Vagina (tissue), 2 donors: Measurements from ENCODE around the gene HMX2. TPM values are rescaled to one million over a fixed set of nuclear protein-coding genes. Genes with fewer than 3 reads are reported as not detected.
"Not testable (repeated sequence)": the region's sequence is repeated elsewhere in the genome, so short reads cannot be mapped to it uniquely, and the experiment has no call there.

Source experiments
- DNase-seq, 2 donors: peaks; one replicate each; pipeline ENCODE4 v3.0.0-alpha.2; 2017; ENCODE audit errors: extremely low spot score in 2 of 2
- H3K27ac ChIP-seq: fragments of 200-600 bp; sonication (generic); one replicate; pipeline ENCODE4 v1.5.1; 2019
- H3K27me3 ChIP-seq: fragments of 200-600 bp; sonication (generic); one replicate; pipeline ENCODE4 v1.5.1; 2019
- H3K36me3 ChIP-seq, 2 donors: fragments of 200-600 bp; sonication (generic); one replicate each; pipeline ENCODE4 v1.5.1; 2017 to 2019
- H3K4me1 ChIP-seq: fragments of 200-600 bp; sonication (generic); one replicate; pipeline ENCODE4 v1.5.1; 2019
- H3K4me3 ChIP-seq, 2 donors: fragments of 200-600 bp; sonication (generic); 1 replicate in 1 of 2; 2 replicates in 1 of 2; pipeline ENCODE4 v1.5.1; 2016 to 2019
- H3K9me3 ChIP-seq: fragments of 200-600 bp; sonication (generic); one replicate; pipeline ENCODE4 v1.5.1; 2019
- POLR2A ChIP-seq, 2 donors: fragments of 450-650 bp; IDR thresholded peaks; one replicate each; pipeline ENCODE4 v1.6.1; 2017; ENCODE audit warnings: antibody characterized with exemption in 2 of 2, mild to moderate bottlenecking in 2 of 2, moderate library complexity in 2 of 2
- POLR2AphosphoS5 ChIP-seq, 2 donors: sonication (generic); formaldehyde crosslinking; IDR thresholded peaks; one replicate each; pipeline ENCODE4 v1.9.0; 2017; ENCODE audit warnings: antibody characterized with exemption in 2 of 2, mild to moderate bottlenecking in 2 of 2, low read depth in 1 of 2; ENCODE audit not compliant: insufficient read depth in 1 of 2
- intact Hi-C: fragments of 100-400 bp; cut with DNase I; formaldehyde crosslinking; loops from one replicate; pipeline ENCODE4 v1.15.1; 2023
- total RNA-seq: library from RNA; depleted of rRNA; stranded (reverse); fragments of >200 nt; gene quantifications from one replicate; pipeline ENCODE4 v1.2.3, GENCODE V29; 2016
- TF ChIP-seq, protein P1 (sequence below), 3 experiments: fragments of 450-650 bp in 2 of 3; fragments of 200-600 bp in 1 of 3; sonication (generic) in 1 of 3; IDR thresholded peaks; one replicate each; pipeline ENCODE4 v1.5.1; 2017 to 2019; ENCODE audit warnings: antibody characterized with exemption in 3 of 3, mild to moderate bottlenecking in 2 of 3, moderate library complexity in 2 of 3

HMX2 gene
- total RNA-seq, 1 donor from 2014 or later, result not detected

DNA sequence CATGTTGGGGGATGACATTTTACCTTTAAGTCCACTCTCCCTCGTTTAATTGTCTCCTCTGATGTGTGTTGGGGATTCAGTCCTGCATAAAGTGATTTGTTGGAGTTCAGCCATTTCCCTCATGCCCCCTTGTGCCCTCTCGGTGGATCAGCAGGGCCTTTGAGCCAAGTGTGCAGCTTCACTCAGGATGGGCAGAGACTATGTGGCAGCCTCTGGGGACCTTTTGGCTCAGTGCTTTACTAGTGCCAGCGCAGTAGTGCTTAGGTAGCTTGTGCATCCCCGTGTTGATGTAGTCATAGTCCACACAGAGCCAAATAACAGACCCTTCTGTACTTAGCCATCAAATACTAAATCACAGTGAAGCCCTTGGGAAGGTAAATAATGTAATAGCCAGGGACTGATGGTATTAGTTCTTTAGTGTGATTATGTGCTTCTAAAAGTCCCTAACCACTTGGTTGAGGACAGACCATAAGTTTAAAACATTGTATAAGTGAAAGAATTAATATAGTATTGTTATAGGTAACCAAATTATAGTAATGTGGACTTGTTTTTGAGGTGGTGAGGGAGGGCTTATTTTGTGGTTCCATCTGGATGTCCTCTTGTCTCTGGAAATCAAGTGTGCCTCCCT lies 17.6 kb downstream of the HMX2 start:
- intact Hi-C loops, result no loop called here
- Histone ChIP-seq H3K4me3 (no peak overlapping the region), H3K4me1 (no peaks in the 10 kb centered on the region), H3K27ac (no peak overlapping the region), H3K36me3 (peaks cover 0 to 59% of the 10 kb centered on the region in 2 donors), H3K9me3 (no peaks in the 10 kb centered on the region), H3K27me3 (no peaks in the 10 kb centered on the region)
- TF ChIP-seq, protein P1, sequence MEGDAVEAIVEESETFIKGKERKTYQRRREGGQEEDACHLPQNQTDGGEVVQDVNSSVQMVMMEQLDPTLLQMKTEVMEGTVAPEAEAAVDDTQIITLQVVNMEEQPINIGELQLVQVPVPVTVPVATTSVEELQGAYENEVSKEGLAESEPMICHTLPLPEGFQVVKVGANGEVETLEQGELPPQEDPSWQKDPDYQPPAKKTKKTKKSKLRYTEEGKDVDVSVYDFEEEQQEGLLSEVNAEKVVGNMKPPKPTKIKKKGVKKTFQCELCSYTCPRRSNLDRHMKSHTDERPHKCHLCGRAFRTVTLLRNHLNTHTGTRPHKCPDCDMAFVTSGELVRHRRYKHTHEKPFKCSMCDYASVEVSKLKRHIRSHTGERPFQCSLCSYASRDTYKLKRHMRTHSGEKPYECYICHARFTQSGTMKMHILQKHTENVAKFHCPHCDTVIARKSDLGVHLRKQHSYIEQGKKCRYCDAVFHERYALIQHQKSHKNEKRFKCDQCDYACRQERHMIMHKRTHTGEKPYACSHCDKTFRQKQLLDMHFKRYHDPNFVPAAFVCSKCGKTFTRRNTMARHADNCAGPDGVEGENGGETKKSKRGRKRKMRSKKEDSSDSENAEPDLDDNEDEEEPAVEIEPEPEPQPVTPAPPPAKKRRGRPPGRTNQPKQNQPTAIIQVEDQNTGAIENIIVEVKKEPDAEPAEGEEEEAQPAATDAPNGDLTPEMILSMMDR (IDR thresholded peaks at IDR 0.05), result no peak
- TF ChIP-seq POLR2AphosphoS5 (IDR thresholded peaks at IDR 0.05; ENCODE audit: insufficient read depth in 1 of 2, low read depth in 1 of 2) (no peak), POLR2A (IDR thresholded peaks at IDR 0.05) (no peak)
- DNase-seq, result no peak

GRCh38 chr10:123166618-123167017 lies 18.7 kb downstream of the HMX2 start:
- Histone ChIP-seq H3K4me3 (no peak overlapping the region), H3K27ac (no peak overlapping the region), H3K4me1 (no peaks in the 10 kb centered on the region), H3K27me3 (no peaks in the 10 kb centered on the region), H3K9me3 (no peaks in the 10 kb centered on the region), H3K36me3 (peaks cover 0 to 49% of the 10 kb centered on the region in 2 donors)
- TF ChIP-seq, protein P1 (IDR thresholded peaks at IDR 0.05), result no peak
- no peak for TF ChIP-seq POLR2A (IDR thresholded peaks at IDR 0.05)
- no peak for TF ChIP-seq POLR2AphosphoS5 (IDR thresholded peaks at IDR 0.05; ENCODE audit: insufficient read depth in 1 of 2, low read depth in 1 of 2)
- intact Hi-C loops, result no loop called here
- no peak for DNase-seq

- H3K36me3 ChIP-seq, result peaks cover 0 to 16% of the 10 kb centered on the region in 2 donors
Measured at GRCh38 chr10:123170961-123171360, 23.0 kb downstream of the HMX2 start.

GRCh38 chr10:123171616-123172015 lies 23.7 kb downstream of the HMX2 start:
- intact Hi-C loops, DNase-seq, H3K27me3 ChIP-seq, H3K4me3 ChIP-seq, H3K27ac ChIP-seq, H3K9me3 ChIP-seq, H3K4me1 ChIP-seq: not testable (repeated sequence)
- H3K36me3 ChIP-seq, result peaks cover 0 to 16% of the 10 kb centered on the region in 2 donors

More at GRCh38 chr10:123170961-123171360, 23.0 kb downstream of the HMX2 start:
- Histone ChIP-seq H3K9me3 (no peaks in the 10 kb centered on the region), H3K27ac (no peak overlapping the region), H3K4me1 (no peaks in the 10 kb centered on the region), H3K4me3 (no peak overlapping the region), H3K27me3 (no peaks in the 10 kb centered on the region)
- intact Hi-C loops, result no loop called here
- TF ChIP-seq, protein P1 (IDR thresholded peaks at IDR 0.05), result no peak
- no peak for TF ChIP-seq POLR2AphosphoS5 (IDR thresholded peaks at IDR 0.05; ENCODE audit: insufficient read depth in 1 of 2, low read depth in 1 of 2)
- no peak for TF ChIP-seq POLR2A (IDR thresholded peaks at IDR 0.05)
- DNase-seq, result no peak

GRCh38 chr10:123175389-123176387 lies 27.8 kb downstream of the HMX2 start:
- Histone ChIP-seq H3K36me3 (no peaks in the 10 kb centered on the region), H3K27me3 (no peaks in the 10 kb centered on the region), H3K9me3 (no peaks in the 10 kb centered on the region), H3K4me3 (no peak overlapping the region), H3K27ac (no peak overlapping the region), H3K4me1 (no peaks in the 10 kb centered on the region)
- TF ChIP-seq, protein P1 (IDR thresholded peaks at IDR 0.05), result no peak
- TF ChIP-seq POLR2A (IDR thresholded peaks at IDR 0.05), result no peak
- no peak for TF ChIP-seq POLR2AphosphoS5 (IDR thresholded peaks at IDR 0.05; ENCODE audit: insufficient read depth in 1 of 2, low read depth in 1 of 2)
- DNase-seq, result no peak
- intact Hi-C loops, result no loop called here

GRCh38 chr10:123178390-123178789 lies 30.5 kb downstream of the HMX2 start:
- DNase-seq, H3K27me3 ChIP-seq, H3K4me1 ChIP-seq, H3K27ac ChIP-seq, H3K36me3 ChIP-seq, intact Hi-C loops, H3K9me3 ChIP-seq, H3K4me3 ChIP-seq: not testable (repeated sequence)
